ENCODE results near the gene PPP1R13L.

- no peak for TF ChIP-seq CTCF (IDR thresholded peaks at IDR 0.05)
- TF ChIP-seq POLR2A (IDR thresholded peaks at IDR 0.05): no peak
Measured at GRCh38 chr19:45356760-45357444, 48.0 kb downstream of the PPP1R13L start.
